Adipocyte (in vitro differentiated cells): ENCODE results near the gene CCND1.

Experiments
- DNase-seq: peaks from one replicate; pipeline ENCODE4 v3.0.0-alpha.2; 2015; ENCODE audit warnings: low read depth
- H3K27me3 ChIP-seq: replicated peaks from 2 replicates; pipeline ENCODE4 v1.7.0; 2013; ENCODE audit warnings: mild to moderate bottlenecking, low read length, moderate library complexity; ENCODE audit not compliant: control insufficient read depth, insufficient read depth
- H3K36me3 ChIP-seq: 2 replicates; pipeline ENCODE4 v1.7.0; 2013; ENCODE audit warnings: low read length, mild to moderate bottlenecking, moderate library complexity; ENCODE audit not compliant: control insufficient read depth, insufficient read depth, severe bottlenecking
- H3K4me1 ChIP-seq: 2 replicates; pipeline ENCODE4 v1.7.0; 2013; ENCODE audit warnings: mild to moderate bottlenecking, low read length, moderate library complexity; ENCODE audit not compliant: control insufficient read depth, insufficient read depth
- H3K4me3 ChIP-seq: 2 replicates; pipeline ENCODE4 v1.7.0; 2013; ENCODE audit warnings: mild to moderate bottlenecking, low read length, moderate library complexity
- H3K9ac ChIP-seq: 2 replicates; pipeline ENCODE4 v1.7.0; 2013; ENCODE audit warnings: mild to moderate bottlenecking, low read length, moderate library complexity
- H3K9me3 ChIP-seq: 2 replicates; pipeline ENCODE4 v1.7.0; 2013; ENCODE audit warnings: mild to moderate bottlenecking, low read length, moderate library complexity; ENCODE audit not compliant: control insufficient read depth

Gene CCND1

DNA sequence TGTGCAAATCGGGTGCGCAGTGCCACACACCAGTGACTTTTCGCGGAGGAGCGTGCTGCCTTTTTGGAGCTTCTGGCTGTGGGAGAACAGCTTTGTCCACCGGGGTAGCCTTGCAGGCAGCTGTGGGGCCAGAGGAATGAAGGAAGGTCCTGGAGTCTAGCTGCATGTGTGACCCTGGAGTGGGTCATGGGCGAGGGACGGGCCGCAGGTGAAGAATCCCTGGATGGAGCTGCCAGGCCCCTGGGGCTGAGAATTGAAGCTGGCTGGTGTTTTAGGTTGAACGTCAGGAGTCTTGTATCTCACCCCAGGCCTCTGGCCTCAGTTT, 8.6 kb downstream of the CCND1 start:
- Histone ChIP-seq H3K4me1 (peaks cover 12% of the 10 kb centered on the region), H3K36me3 (peaks cover 90% of the 10 kb centered on the region), H3K27me3 (no peaks in the 10 kb centered on the region), H3K9me3 (no peaks in the 10 kb centered on the region), H3K9ac (no peak overlapping the region), H3K4me3 (no peak overlapping the region)
- DNase-seq, result no peak

DNA sequence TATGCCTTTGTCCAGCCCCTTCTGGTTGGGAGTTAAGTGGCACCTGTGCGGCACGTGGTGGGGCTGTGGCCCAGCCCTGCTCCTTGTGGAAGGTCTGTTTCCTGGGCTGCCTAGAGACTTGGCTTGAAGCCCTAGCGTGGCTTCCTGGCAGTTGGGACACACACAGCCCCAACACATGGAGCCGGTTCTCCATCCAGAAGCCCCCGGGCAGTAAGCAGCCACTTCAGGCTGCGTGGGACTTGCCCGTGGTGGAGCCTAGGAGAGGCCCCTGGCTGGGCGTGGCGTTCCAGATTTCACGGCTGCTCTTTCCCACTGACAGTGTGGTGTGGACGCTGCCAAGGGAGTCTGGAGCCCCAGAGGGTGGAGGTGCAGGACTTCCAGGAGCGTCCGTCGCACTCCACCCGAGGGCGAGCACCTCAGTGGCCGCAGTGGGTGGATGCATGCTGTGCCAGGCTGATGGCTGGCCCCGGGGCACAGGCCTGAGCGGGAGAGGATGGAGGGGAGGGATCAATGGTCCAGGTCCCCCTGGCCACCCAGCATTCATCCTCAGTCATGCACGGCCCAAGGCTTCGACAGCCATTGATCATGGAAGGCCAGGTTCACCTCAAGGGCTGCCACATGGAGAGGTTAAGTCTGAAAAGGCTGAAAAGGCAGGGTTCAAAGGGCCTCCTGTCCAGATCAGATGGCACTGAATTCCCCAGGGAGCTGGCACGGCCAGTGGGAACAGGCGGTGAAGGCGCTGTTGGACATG, 9.3 kb downstream of the CCND1 start:
- Histone ChIP-seq H3K4me1 (peaks cover 5% of the 10 kb centered on the region), H3K36me3 (peaks cover 83% of the 10 kb centered on the region), H3K9ac (no peak overlapping the region)

DNA sequence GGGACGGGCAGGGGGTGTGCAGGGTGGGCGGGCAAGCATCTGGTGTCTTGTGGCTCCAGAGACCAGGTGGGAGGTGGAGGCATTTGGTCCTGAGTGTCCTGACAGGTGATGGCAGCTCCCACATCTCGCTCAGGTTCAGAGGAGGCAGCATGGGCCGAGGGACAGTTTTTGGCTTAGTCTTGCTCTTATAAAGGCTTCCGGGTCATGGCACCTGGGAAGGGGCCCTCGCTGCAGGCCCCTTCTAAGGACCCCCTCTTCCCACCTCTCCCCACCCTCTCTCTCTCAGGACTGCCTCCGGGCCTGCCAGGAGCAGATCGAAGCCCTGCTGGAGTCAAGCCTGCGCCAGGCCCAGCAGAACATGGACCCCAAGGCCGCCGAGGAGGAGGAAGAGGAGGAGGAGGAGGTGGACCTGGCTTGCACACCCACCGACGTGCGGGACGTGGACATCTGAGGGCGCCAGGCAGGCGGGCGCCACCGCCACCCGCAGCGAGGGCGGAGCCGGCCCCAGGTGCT, 9.9 kb downstream of the CCND1 start:
- no peak for DNase-seq
- Histone ChIP-seq H3K27me3 (no peaks in the 10 kb centered on the region), H3K4me3 (no peak overlapping the region), H3K9ac (no peak overlapping the region), H3K36me3 (peaks cover 76% of the 10 kb centered on the region), H3K4me1 (no peaks in the 10 kb centered on the region), H3K9me3 (no peaks in the 10 kb centered on the region)

More for the DNA sequence above, 9.3 kb downstream of the CCND1 start:
- DNase-seq, result no peak
- Histone ChIP-seq H3K9me3 (no peaks in the 10 kb centered on the region), H3K27me3 (no peaks in the 10 kb centered on the region), H3K4me3 (no peak overlapping the region)

DNA sequence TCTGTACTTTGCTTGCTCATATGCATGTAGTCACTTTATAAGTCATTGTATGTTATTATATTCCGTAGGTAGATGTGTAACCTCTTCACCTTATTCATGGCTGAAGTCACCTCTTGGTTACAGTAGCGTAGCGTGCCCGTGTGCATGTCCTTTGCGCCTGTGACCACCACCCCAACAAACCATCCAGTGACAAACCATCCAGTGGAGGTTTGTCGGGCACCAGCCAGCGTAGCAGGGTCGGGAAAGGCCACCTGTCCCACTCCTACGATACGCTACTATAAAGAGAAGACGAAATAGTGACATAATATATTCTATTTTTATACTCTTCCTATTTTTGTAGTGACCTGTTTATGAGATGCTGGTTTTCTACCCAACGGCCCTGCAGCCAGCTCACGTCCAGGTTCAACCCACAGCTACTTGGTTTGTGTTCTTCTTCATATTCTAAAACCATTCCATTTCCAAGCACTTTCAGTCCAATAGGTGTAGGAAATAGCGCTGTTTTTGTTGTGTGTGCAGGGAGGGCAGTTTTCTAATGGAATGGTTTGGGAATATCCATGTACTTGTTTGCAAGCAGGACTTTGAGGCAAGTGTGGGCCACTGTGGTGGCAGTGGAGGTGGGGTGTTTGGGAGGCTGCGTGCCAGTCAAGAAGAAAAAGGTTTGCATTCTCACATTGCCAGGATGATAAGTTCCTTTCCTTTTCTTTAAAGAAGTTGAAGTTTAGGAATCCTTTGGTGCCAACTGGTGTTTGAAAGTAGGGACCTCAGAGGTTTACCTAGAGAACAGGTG, 11.1 kb downstream of the CCND1 start:
- Histone ChIP-seq H3K4me1 (no peaks in the 10 kb centered on the region), H3K9me3 (no peaks in the 10 kb centered on the region), H3K4me3 (no peak overlapping the region), H3K36me3 (peaks cover 71% of the 10 kb centered on the region), H3K27me3 (no peaks in the 10 kb centered on the region), H3K9ac (no peak overlapping the region)
- no peak for DNase-seq

DNA sequence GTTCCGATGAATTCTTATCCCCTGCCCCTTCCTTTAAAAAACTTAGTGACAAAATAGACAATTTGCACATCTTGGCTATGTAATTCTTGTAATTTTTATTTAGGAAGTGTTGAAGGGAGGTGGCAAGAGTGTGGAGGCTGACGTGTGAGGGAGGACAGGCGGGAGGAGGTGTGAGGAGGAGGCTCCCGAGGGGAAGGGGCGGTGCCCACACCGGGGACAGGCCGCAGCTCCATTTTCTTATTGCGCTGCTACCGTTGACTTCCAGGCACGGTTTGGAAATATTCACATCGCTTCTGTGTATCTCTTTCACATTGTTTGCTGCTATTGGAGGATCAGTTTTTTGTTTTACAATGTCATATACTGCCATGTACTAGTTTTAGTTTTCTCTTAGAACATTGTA, 12.0 kb downstream of the CCND1 start:
- peaks cover 62% of the 10 kb centered on the region for H3K36me3 ChIP-seq
- no peak for DNase-seq

DNA sequence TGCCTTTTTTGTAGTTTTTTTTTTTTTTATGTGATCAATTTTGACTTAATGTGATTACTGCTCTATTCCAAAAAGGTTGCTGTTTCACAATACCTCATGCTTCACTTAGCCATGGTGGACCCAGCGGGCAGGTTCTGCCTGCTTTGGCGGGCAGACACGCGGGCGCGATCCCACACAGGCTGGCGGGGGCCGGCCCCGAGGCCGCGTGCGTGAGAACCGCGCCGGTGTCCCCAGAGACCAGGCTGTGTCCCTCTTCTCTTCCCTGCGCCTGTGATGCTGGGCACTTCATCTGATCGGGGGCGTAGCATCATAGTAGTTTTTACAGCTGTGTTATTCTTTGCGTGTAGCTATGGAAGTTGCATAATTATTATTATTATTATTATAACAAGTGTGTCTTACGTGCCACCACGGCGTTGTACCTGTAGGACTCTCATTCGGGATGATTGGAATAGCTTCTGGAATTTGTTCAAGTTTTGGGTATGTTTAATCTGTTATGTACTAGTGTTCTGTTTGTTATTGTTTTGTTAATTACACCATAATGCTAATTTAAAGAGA, 12.5 kb downstream of the CCND1 start:
- no peak for DNase-seq

More for the DNA sequence above, 12.0 kb downstream of the CCND1 start:
- Histone ChIP-seq H3K9ac (no peak overlapping the region), H3K9me3 (no peaks in the 10 kb centered on the region), H3K4me3 (no peak overlapping the region), H3K27me3 (no peaks in the 10 kb centered on the region), H3K4me1 (no peaks in the 10 kb centered on the region)

DNA sequence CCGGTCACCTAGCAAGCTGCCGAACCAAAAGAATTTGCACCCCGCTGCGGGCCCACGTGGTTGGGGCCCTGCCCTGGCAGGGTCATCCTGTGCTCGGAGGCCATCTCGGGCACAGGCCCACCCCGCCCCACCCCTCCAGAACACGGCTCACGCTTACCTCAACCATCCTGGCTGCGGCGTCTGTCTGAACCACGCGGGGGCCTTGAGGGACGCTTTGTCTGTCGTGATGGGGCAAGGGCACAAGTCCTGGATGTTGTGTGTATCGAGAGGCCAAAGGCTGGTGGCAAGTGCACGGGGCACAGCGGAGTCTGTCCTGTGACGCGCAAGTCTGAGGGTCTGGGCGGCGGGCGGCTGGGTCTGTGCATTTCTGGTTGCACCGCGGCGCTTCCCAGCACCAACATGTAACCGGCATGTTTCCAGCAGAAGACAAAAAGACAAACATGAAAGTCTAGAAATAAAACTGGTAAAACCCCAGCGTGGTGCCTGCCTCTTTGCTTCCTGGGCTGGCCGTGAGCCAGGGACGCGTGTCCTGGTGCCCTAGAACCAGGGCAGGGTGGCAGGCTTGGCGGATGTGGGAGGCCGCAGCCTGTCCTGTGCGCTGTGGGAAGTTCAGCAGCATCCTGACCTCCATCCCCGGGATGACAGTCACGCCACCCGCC, 13.2 kb downstream of the CCND1 start:
- no peak for DNase-seq
- Histone ChIP-seq H3K9ac (no peak overlapping the region), H3K4me3 (no peak overlapping the region), H3K9me3 (no peaks in the 10 kb centered on the region), H3K4me1 (no peaks in the 10 kb centered on the region), H3K36me3 (peaks cover 51% of the 10 kb centered on the region), H3K27me3 (no peaks in the 10 kb centered on the region)

More for the DNA sequence above, 12.5 kb downstream of the CCND1 start:
- Histone ChIP-seq H3K4me3 (no peak overlapping the region), H3K36me3 (peaks cover 57% of the 10 kb centered on the region), H3K9me3 (no peaks in the 10 kb centered on the region), H3K4me1 (no peaks in the 10 kb centered on the region), H3K27me3 (no peaks in the 10 kb centered on the region), H3K9ac (no peak overlapping the region)

DNA sequence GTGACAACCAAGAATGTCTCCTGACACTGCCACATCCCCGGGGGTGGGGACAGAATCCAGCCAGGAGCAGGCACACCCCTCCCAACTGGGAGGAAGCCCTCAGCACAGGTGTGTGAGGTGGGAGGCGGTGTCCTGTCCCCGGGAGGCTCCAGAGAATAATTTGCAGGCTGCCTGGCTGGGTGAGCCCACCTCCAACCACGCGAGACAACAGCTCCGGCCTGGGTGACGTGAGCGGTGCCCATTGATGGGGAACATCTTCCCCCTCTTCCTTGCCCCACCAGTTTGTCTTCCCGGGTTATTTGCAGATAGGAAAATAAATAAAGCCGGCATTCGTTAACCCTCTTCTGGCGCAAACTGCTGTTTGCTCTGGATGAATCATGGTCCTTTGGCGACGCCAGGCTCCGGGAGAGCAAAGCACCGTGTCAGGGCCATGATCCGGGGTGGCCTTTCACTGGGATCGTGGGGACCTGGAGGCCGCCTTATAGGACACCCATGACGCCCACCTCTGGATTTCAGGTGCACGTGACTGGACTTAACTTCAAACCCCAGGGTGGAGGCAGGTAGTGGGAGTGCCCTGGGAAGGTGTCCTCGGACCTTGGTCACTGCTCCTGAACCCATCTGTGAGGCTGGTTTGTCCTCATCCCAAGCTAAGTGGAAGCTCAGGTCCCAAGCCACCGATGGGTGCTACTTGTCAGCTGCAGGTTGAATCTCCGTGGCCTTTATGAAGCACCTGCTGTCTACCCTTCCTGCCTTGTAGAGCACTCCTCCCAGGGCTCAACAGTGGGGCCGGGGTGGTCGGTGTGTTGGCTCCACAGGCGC, 13.9 kb downstream of the CCND1 start:
- H3K9me3 ChIP-seq, result no peaks in the 10 kb centered on the region
- DNase-seq, result no peak
- H3K27me3 ChIP-seq, result no peaks in the 10 kb centered on the region
- no peak overlapping the region for H3K4me3 ChIP-seq
- H3K9ac ChIP-seq, result no peak overlapping the region
- H3K36me3 ChIP-seq, result peaks cover 43% of the 10 kb centered on the region
- H3K4me1 ChIP-seq, result no peaks in the 10 kb centered on the region

DNA sequence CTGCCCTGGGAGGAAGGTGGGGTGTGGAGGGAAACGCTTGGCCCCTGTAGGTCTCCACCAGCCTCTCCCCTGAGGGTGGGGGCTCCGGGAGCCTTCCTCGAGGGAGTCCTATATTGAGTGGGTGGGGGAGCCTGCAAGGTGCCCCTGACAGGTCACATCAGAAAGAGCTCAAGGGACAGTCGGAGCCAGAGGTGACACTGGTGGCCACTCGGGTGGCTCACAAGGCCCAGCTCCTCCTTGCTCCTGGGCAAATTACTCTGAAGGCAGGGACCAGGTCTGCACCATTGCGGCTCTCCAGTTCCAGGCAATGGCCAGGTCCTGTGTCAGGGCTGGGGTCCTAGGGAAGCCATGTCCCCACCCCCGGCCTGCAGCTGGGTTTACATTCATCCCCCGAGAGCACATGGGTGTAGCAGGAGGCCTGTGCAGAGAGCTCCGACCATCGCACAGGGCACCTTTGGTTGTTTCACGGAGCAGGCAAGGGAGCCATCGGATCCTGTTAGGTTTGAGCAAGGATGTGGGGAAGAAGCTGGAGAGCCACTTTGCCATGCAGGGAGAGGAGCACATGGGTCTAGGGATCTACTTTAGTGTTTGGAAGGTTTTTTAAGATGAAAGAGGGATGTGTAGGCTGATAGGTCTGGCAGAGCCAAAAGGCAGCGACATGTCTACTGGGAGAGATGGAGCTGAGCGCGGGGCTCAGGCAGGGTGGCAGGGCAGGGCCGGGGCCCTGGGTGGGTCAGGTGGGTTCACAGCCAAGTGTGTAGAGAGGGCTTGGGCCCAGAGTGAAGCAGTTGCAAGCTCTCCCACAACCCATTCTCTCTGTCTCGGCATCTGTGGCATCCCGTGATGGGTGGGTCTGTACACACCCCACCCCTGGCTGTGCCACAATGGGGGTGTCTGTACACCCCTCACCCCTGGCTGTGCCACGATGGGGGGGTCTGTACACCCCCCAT, 14.8 kb downstream of the CCND1 start:
- peaks cover 5% of the 10 kb centered on the region for H3K4me1 ChIP-seq
- H3K27me3 ChIP-seq, result no peaks in the 10 kb centered on the region
- no peak overlapping the region for H3K9ac ChIP-seq
- no peak for DNase-seq
- H3K4me3 ChIP-seq, result no peak overlapping the region
- H3K9me3 ChIP-seq, result no peaks in the 10 kb centered on the region
- H3K36me3 ChIP-seq, result peaks cover 35% of the 10 kb centered on the region
